ENCODE measurements around the gene FUT2. TPM values are rescaled to one million over a fixed set of nuclear protein-coding genes. Genes with fewer than 3 reads are reported as not detected.

The FUT2 gene
- total and polyA plus RNA-seq, 12 donors = 0.03 to 0.24 TPM; not detected in 10

DNA sequence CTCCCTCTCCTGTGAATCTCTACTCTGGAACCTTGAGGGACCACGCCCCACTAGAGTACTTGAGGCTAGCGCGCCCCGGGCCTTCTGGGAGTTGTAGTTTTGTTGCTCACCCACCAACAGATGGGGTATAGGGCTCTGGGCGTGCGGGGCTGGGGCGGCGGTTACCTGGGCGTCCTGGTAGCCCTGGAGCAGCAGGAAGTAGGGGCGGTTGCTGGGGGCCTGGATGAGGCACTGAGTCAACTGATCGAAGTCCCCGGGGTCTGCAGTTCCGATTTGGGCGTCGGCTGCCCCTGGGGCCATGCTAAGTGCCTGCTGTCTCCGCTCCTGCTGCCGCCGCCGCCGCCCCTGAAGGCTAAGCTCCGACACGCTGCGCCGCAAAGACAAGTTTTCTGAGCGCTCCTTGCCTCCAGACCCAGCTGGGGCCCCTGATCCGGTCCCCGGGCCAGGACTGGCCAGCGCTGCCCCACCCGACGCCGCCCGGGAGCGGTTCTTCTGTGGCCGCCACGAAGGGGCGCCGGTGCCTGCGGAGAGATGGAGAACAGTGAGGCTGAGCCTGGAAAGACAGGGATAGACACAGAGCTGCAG lies 39.4 kb downstream of the FUT2 start:
- H3K9me3 ChIP-seq (replicated peaks in 1 of 3) = no peaks in the 10 kb centered on the region
- H3K4me1 ChIP-seq (replicated peaks in 1 of 2) = peaks cover 13 to 16% of the 10 kb centered on the region in 2 donors
- H3K27me3 ChIP-seq = no peaks in the 10 kb centered on the region
- no peak overlapping the region for H3K27ac ChIP-seq
- DNase-seq = no peak
- TF ChIP-seq, protein P1, sequence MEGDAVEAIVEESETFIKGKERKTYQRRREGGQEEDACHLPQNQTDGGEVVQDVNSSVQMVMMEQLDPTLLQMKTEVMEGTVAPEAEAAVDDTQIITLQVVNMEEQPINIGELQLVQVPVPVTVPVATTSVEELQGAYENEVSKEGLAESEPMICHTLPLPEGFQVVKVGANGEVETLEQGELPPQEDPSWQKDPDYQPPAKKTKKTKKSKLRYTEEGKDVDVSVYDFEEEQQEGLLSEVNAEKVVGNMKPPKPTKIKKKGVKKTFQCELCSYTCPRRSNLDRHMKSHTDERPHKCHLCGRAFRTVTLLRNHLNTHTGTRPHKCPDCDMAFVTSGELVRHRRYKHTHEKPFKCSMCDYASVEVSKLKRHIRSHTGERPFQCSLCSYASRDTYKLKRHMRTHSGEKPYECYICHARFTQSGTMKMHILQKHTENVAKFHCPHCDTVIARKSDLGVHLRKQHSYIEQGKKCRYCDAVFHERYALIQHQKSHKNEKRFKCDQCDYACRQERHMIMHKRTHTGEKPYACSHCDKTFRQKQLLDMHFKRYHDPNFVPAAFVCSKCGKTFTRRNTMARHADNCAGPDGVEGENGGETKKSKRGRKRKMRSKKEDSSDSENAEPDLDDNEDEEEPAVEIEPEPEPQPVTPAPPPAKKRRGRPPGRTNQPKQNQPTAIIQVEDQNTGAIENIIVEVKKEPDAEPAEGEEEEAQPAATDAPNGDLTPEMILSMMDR (IDR thresholded peaks at IDR 0.05) = no peak
- TF ChIP-seq POLR2A (IDR thresholded peaks at IDR 0.05) = no peak
- intact Hi-C loops (cut with DNase I) = loop anchor here in 1 of 2 donors (10.0 kb wide), 1 partner anchor 60 kb away; the partner anchor contains the start of gene NTN5
- WGBS, 4 donors = 56 to 81% (median 73%) methylated on average over 22 to 38 of the region's 38 CpGs
- H3K36me3 ChIP-seq (replicated peaks in 1 of 2) = no peaks in the 10 kb centered on the region
- H3K4me3 ChIP-seq = no peak overlapping the region

GRCh38 chr19:48737360-48737998 lies 41.7 kb downstream of the FUT2 start:
- peak; percentile 73 to 86 (median 84) for DNase-seq
- Histone ChIP-seq H3K27ac (peak overlapping the region in 1 of 5 donors; percentile 44), H3K4me1 (replicated peaks in 1 of 2) (peaks cover 24 to 25% of the 10 kb centered on the region in 2 donors), H3K36me3 (replicated peaks in 1 of 2) (no peaks in the 10 kb centered on the region), H3K27me3 (no peaks in the 10 kb centered on the region), H3K4me3 (no peak overlapping the region), H3K9me3 (replicated peaks in 1 of 3) (no peaks in the 10 kb centered on the region)
- TF ChIP-seq POLR2A (IDR thresholded peaks at IDR 0.05) = no peak
- TF ChIP-seq, protein P1 (IDR thresholded peaks at IDR 0.05) = no peak
- intact Hi-C loops (cut with DNase I) = loop anchor here in 1 of 2 donors (10.0 kb wide), 1 partner anchor 63 kb away; the partner anchor contains the start of gene NTN5
- 47 to 68% (median 50%) methylated on average over 22 of the region's 22 CpGs for WGBS, 4 donors

- DNase-seq = peak; percentile 95 to 98 (median 96)
- Histone ChIP-seq H3K9me3 (replicated peaks in 1 of 3) (no peaks in the 10 kb centered on the region), H3K27me3 (no peaks in the 10 kb centered on the region), H3K4me1 (replicated peaks in 1 of 2) (peaks cover 24 to 25% of the 10 kb centered on the region in 2 donors), H3K27ac (peak overlapping the region in 4 of 5 donors; percentile 45 to 93 (median 76)), H3K36me3 (replicated peaks in 1 of 2) (no peaks in the 10 kb centered on the region), H3K4me3 (peak overlapping the region in 2 of 4 donors; percentile 13 to 50)
- TF ChIP-seq, protein P1 (IDR thresholded peaks at IDR 0.05) = peak in 3 of 6 experiments; percentile 38 to 72 (median 60)
- TF ChIP-seq POLR2A (IDR thresholded peaks at IDR 0.05) = peak in 1 of 2 donors; percentile 71
- intact Hi-C loops (cut with DNase I) = loop anchor here in 1 of 2 donors (10.0 kb wide), 1 partner anchor 64 kb away; the partner anchor contains the start of gene NTN5
- 1 to 15% (median 2%) methylated on average over 5 to 93 of the region's 96 CpGs for WGBS, 4 donors
These were observed 43.0 kb downstream of the FUT2 start for GRCh38 chr19:48738557-48739403.
